ENCODE results near the gene MED13L. TPM values are rescaled to one million over a fixed set of nuclear protein-coding genes. Genes with fewer than 3 reads are reported as not detected.

MED13L gene
- total RNA-seq, 2 donors from 2014 or later = 88.9 to 140 TPM

- 82% methylated on average over 2 of the region's 2 CpGs for WGBS
- no peaks in the 10 kb centered on the region for H3K9me3 ChIP-seq
Observed at GRCh38 chr12:116262741-116263140, 14.8 kb downstream of the MED13L start.

DNA sequence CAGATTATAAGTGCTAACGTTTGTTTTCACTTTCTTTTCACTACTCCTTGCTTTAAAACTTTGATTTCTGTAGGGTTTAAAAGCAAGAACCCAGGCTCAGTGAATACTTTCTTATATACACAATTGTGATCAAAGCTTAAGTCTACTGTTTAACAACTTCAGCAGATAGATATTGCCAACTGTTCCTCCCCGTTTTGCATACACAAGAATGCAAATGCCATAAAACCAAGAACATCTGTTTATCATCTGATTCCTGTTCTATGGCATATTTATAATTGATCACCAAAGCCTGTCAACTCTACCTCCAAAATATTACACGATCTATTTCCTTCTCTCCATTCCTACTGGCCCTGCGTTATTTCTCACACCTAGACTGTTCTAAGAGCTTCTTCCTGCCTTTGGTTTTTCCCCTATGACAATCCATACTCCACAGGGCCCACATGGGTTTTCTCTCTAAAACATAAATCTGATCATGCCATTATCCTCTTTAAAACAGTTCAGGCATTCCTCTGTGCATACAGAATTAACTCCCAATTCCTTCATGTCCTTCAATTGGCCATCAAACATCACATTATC, 15.9 kb downstream of the MED13L start:
- intact Hi-C loops (cut with DNase I) = no loop called here
- peaks cover 4% of the 10 kb centered on the region for H3K4me1 ChIP-seq (replicated peaks)
- no peak overlapping the region for H3K27ac ChIP-seq

More at GRCh38 chr12:116262741-116263140, 14.8 kb downstream of the MED13L start:
- no peak for TF ChIP-seq POLR2A (IDR thresholded peaks at IDR 0.05)
- TF ChIP-seq, protein P1, sequence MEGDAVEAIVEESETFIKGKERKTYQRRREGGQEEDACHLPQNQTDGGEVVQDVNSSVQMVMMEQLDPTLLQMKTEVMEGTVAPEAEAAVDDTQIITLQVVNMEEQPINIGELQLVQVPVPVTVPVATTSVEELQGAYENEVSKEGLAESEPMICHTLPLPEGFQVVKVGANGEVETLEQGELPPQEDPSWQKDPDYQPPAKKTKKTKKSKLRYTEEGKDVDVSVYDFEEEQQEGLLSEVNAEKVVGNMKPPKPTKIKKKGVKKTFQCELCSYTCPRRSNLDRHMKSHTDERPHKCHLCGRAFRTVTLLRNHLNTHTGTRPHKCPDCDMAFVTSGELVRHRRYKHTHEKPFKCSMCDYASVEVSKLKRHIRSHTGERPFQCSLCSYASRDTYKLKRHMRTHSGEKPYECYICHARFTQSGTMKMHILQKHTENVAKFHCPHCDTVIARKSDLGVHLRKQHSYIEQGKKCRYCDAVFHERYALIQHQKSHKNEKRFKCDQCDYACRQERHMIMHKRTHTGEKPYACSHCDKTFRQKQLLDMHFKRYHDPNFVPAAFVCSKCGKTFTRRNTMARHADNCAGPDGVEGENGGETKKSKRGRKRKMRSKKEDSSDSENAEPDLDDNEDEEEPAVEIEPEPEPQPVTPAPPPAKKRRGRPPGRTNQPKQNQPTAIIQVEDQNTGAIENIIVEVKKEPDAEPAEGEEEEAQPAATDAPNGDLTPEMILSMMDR (IDR thresholded peaks at IDR 0.05) = no peak
- no peak for TF ChIP-seq POLR2AphosphoS5 (IDR thresholded peaks at IDR 0.05)
- no peak for DNase-seq (ENCODE audit: low spot score)
- no peaks in the 10 kb centered on the region for H3K36me3 ChIP-seq
- no peak overlapping the region for H3K27ac ChIP-seq
- no peak overlapping the region for H3K4me3 ChIP-seq
- intact Hi-C loops (cut with DNase I) = no loop called here
- H3K27me3 ChIP-seq (replicated peaks; ENCODE audit: insufficient read depth) = no peaks in the 10 kb centered on the region
- peaks cover 4% of the 10 kb centered on the region for H3K4me1 ChIP-seq (replicated peaks)

DNA sequence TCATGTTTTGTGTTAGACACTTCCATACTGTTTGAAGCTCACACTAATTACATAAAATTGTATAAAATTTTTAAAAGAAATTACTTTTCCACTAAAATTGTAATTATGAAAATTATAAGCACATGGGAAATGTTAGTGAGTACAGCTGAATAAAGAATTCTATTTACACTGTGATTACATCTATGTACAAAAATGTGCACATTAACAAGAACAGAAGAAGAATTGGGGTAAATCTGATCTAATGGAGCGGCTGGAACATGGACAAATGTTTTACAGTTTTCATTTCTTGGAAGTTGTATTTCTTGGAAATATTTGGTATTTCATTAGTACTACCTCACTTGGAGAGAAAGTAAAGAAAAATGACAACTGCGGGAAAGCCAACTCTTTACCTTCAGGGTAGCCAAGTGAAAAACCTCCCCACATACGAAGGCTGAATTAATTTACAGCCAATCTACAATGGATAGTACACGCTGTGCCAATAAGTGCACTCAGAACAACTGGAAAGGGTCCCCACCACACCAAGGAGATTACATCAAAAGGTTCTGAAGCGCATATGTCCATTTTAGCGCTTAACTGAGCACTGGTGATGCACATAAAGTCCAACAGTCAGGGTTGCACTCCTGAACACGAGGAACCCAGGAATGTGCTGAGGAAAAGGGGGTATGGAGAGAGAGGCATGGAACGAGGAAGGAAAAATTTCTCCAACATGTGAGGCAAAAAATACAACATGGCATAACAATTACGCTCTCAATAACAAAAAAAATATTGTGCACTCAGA, 17.5 kb downstream of the MED13L start:
- Histone ChIP-seq H3K27ac (no peak overlapping the region), H3K4me1 (replicated peaks) (peaks cover 4% of the 10 kb centered on the region), H3K9me3 (no peaks in the 10 kb centered on the region), H3K4me3 (no peak overlapping the region), H3K27me3 (replicated peaks; ENCODE audit: insufficient read depth) (no peaks in the 10 kb centered on the region), H3K36me3 (no peaks in the 10 kb centered on the region)
- TF ChIP-seq POLR2AphosphoS5 (IDR thresholded peaks at IDR 0.05) = no peak
- TF ChIP-seq, protein P1 (IDR thresholded peaks at IDR 0.05) = no peak
- TF ChIP-seq POLR2A (IDR thresholded peaks at IDR 0.05) = no peak
- DNase-seq (ENCODE audit: low spot score) = no peak
- intact Hi-C loops (cut with DNase I) = no loop called here
- 71% methylated on average over 9 of the region's 9 CpGs for WGBS

More for the DNA sequence above, 15.9 kb downstream of the MED13L start:
- no peak for DNase-seq (ENCODE audit: low spot score)
- no peaks in the 10 kb centered on the region for H3K36me3 ChIP-seq
- 46% methylated on average over 4 of the region's 4 CpGs for WGBS
- TF ChIP-seq, protein P1 (IDR thresholded peaks at IDR 0.05) = no peak
- TF ChIP-seq POLR2A (IDR thresholded peaks at IDR 0.05) = no peak
- TF ChIP-seq POLR2AphosphoS5 (IDR thresholded peaks at IDR 0.05) = no peak
- no peaks in the 10 kb centered on the region for H3K27me3 ChIP-seq (replicated peaks; ENCODE audit: insufficient read depth)
- H3K4me3 ChIP-seq = no peak overlapping the region
- H3K9me3 ChIP-seq = no peaks in the 10 kb centered on the region

- 45% methylated on average over 3 of the region's 3 CpGs for WGBS
- H3K9me3 ChIP-seq = no peaks in the 10 kb centered on the region
- no peaks in the 10 kb centered on the region for H3K4me1 ChIP-seq (replicated peaks)
- intact Hi-C loops (cut with DNase I) = no loop called here
- H3K27me3 ChIP-seq (replicated peaks; ENCODE audit: insufficient read depth) = no peaks in the 10 kb centered on the region
- no peak overlapping the region for H3K27ac ChIP-seq
- no peak overlapping the region for H3K4me3 ChIP-seq
- no peaks in the 10 kb centered on the region for H3K36me3 ChIP-seq
- no peak for DNase-seq (ENCODE audit: low spot score)
- TF ChIP-seq, protein P1 (IDR thresholded peaks at IDR 0.05) = no peak
- no peak for TF ChIP-seq POLR2A (IDR thresholded peaks at IDR 0.05)
- TF ChIP-seq POLR2AphosphoS5 (IDR thresholded peaks at IDR 0.05) = no peak
Observed at GRCh38 chr12:116257826-116258225, 19.7 kb downstream of the MED13L start.
